SH-SY5Y (cell line): ENCODE measurements around the gene C1QBP.

Experiments used
- GATA2 ChIP-seq: IDR thresholded peaks from 2 replicates; pipeline ENCODE4 v1.6.1; 2011; ENCODE audit warnings: mild to moderate bottlenecking, low read depth, low read length
- GATA3 ChIP-seq: IDR thresholded peaks from 2 replicates; pipeline ENCODE4 v1.6.1; 2011; ENCODE audit warnings: low read depth, mild to moderate bottlenecking, low read length, moderate library complexity

DNA sequence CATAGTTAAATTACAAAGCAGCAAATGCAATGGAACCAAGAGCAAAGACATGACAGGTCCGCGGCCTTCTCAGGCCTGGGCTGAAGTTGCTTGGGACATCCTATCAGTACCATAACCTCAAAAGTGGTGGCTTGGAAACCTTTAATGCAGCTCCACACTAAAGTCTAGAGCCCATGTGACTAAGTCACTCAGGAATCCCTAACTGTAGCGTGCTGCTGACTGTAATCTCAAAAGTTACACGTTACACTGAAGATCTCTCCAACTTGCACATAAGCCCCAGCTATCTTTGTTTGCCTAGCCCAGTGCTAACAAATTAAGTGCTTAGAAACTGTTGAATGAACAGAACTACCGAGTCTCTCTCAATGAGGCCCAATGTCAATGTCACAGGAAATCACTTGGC is 47.3 kb downstream of the C1QBP start:
- TF ChIP-seq GATA2 (no peak), GATA3 (no peak)
